Fibroblast of lung (primary cell): ENCODE measurements around the gene ABCC8. TPM values are rescaled to one million over a fixed set of nuclear protein-coding genes. Genes with fewer than 3 reads are reported as not detected.

ENCODE experiments used
- DNase-seq, 2 donors: peaks; one replicate each; pipeline versions ENCODE4 v3.0.0 to v3.0.0-alpha.2; 2010; ENCODE audit warnings: low read depth in 2 of 2
- H2AFZ ChIP-seq: 2 replicates; pipeline ENCODE4 v1.5.1; 2012; ENCODE audit warnings: low read length, control low read depth, inconsistent platforms
- H3K27ac ChIP-seq: 2 replicates; pipeline ENCODE4 v1.5.1; 2011; ENCODE audit warnings: low read length, control low read depth; ENCODE audit not compliant: insufficient read depth
- H3K27me3 ChIP-seq: 2 replicates; pipeline ENCODE4 v1.5.1; 2011; ENCODE audit warnings: mild to moderate bottlenecking, low read length; ENCODE audit not compliant: control insufficient read depth, insufficient read depth
- H3K36me3 ChIP-seq: 2 replicates; pipeline ENCODE4 v1.5.1; 2011; ENCODE audit warnings: low read length; ENCODE audit not compliant: control insufficient read depth, insufficient read depth
- H3K4me1 ChIP-seq: 2 replicates; pipeline ENCODE4 v1.5.1; 2011; ENCODE audit warnings: low read length; ENCODE audit not compliant: control insufficient read depth, insufficient read depth; ENCODE audit errors: extremely low read depth
- H3K4me2 ChIP-seq: 2 replicates; pipeline ENCODE4 v1.5.1; 2011; ENCODE audit warnings: low read length, control low read depth; ENCODE audit not compliant: insufficient read depth; ENCODE audit errors: extremely low read depth
- H3K4me3 ChIP-seq, 4 experiments: fragments of 200-600 bp in 1 of 4; sonication (generic) in 1 of 4; replicated peaks in 1 of 4; 2 replicates each; pipeline ENCODE4 v1.5.1; 2011 to 2016; ENCODE audit warnings: low read length in 4 of 4, low read depth in 3 of 4, mild to moderate bottlenecking in 3 of 4, control low read depth in 2 of 4, inconsistent platforms in 1 of 4, mixed read lengths in 1 of 4; ENCODE audit not compliant: insufficient read depth in 1 of 4; ENCODE audit errors: control extremely low read depth in 1 of 4
- H3K79me2 ChIP-seq: 2 replicates; pipeline ENCODE4 v1.5.1; 2012; ENCODE audit warnings: mild to moderate bottlenecking, low read length, inconsistent platforms; ENCODE audit not compliant: control insufficient read depth, insufficient read depth
- H3K9ac ChIP-seq: 2 replicates; pipeline ENCODE4 v1.5.1; 2011; ENCODE audit warnings: mild to moderate bottlenecking, low read length, control low read depth; ENCODE audit not compliant: insufficient read depth
- H3K9me3 ChIP-seq: 2 replicates; pipeline ENCODE4 v1.5.1; 2012; ENCODE audit warnings: low read depth, low read length; ENCODE audit not compliant: control insufficient read depth, insufficient read depth
- H4K20me1 ChIP-seq: 2 replicates; pipeline ENCODE4 v1.5.1; 2011; ENCODE audit warnings: low read length; ENCODE audit not compliant: control insufficient read depth, insufficient read depth; ENCODE audit errors: extremely low read depth
- CTCF ChIP-seq, 2 donors: IDR thresholded peaks in 1 of 2; conservative IDR thresholded peaks in 1 of 2; 1 replicate in 1 of 2; 2 replicates in 1 of 2; pipeline ENCODE4 v1.5.1; 2011 to 2012; ENCODE audit warnings: low read length in 2 of 2, control low read depth in 1 of 2, inconsistent platforms in 1 of 2, low read depth in 1 of 2, mild to moderate bottlenecking in 1 of 2
- EZH2 ChIP-seq: IDR thresholded peaks from 2 replicates; pipeline ENCODE4 v1.5.1; 2012; ENCODE audit warnings: low read length, control low read depth, mild to moderate bottlenecking; ENCODE audit errors: missing control alignments
- polyA plus RNA-seq, 2 donors: library from polyadenylated mRNA; depleted of rRNA in 1 of 2; stranded (reverse) in 1 of 2; unstranded in 1 of 2; fragments of >200 nt; gene quantifications; 2 replicates each; pipeline ENCODE4 v1.2.1, GENCODE V29; 2011 to 2012; ENCODE audit warnings: missing spikeins in 1 of 2
- total RNA-seq: library from RNA; depleted of rRNA; stranded (reverse); fragments of >200 nt; gene quantifications from 2 replicates; pipeline ENCODE4 v1.2.1, GENCODE V29; 2014

ABCC8 gene
- total and polyA plus RNA-seq, 2 donors (not counting 1 experiment from before 2014, with no cell fraction given): not detected

GRCh38 chr11:17407575-17407974 lies 69.1 kb downstream of the ABCC8 start:
- H2AFZ ChIP-seq: no peak overlapping the region
- no peak overlapping the region for H3K4me3 ChIP-seq
- no peaks in the 10 kb centered on the region for H3K4me1 ChIP-seq
- TF ChIP-seq EZH2 (no peak), CTCF (conservative IDR thresholded peaks at IDR 0.05 in 1 of 2, IDR thresholded peaks at IDR 0.05 in 1 of 2; ENCODE audit: low read depth in 1 of 2, low read length in 2 of 2) (no peak)
- H3K27me3 ChIP-seq: no peaks in the 10 kb centered on the region
- no peak overlapping the region for H3K4me2 ChIP-seq
- no peaks in the 10 kb centered on the region for H4K20me1 ChIP-seq
- H3K9me3 ChIP-seq: no peaks in the 10 kb centered on the region
- H3K27ac ChIP-seq: no peak overlapping the region
- H3K36me3 ChIP-seq: no peaks in the 10 kb centered on the region
- no peak overlapping the region for H3K9ac ChIP-seq
- no peaks in the 10 kb centered on the region for H3K79me2 ChIP-seq
- no peak for DNase-seq

GRCh38 chr11:17406818-17407149 lies 69.9 kb downstream of the ABCC8 start:
- no peak for TF ChIP-seq CTCF (conservative IDR thresholded peaks at IDR 0.05 in 1 of 2, IDR thresholded peaks at IDR 0.05 in 1 of 2; ENCODE audit: low read depth in 1 of 2, low read length in 2 of 2)
- no peak for TF ChIP-seq EZH2
- Histone ChIP-seq H3K4me2 (no peak overlapping the region), H3K27ac (no peak overlapping the region), H3K9me3 (no peaks in the 10 kb centered on the region), H3K36me3 (no peaks in the 10 kb centered on the region), H3K27me3 (no peaks in the 10 kb centered on the region), H3K79me2 (no peaks in the 10 kb centered on the region), H3K9ac (no peak overlapping the region), H3K4me3 (no peak overlapping the region), H2AFZ (no peak overlapping the region), H4K20me1 (no peaks in the 10 kb centered on the region), H3K4me1 (no peaks in the 10 kb centered on the region)
- DNase-seq: no peak

- no peaks in the 10 kb centered on the region for H3K4me1 ChIP-seq
- TF ChIP-seq EZH2: no peak
- no peak for TF ChIP-seq CTCF (conservative IDR thresholded peaks at IDR 0.05 in 1 of 2, IDR thresholded peaks at IDR 0.05 in 1 of 2; ENCODE audit: low read depth in 1 of 2, low read length in 2 of 2)
- H3K36me3 ChIP-seq: no peaks in the 10 kb centered on the region
- H3K4me3 ChIP-seq: no peak overlapping the region
- H3K9ac ChIP-seq: no peak overlapping the region
- H3K27me3 ChIP-seq: no peaks in the 10 kb centered on the region
- no peak for DNase-seq
- no peaks in the 10 kb centered on the region for H3K79me2 ChIP-seq
- no peak overlapping the region for H3K4me2 ChIP-seq
- H4K20me1 ChIP-seq: no peaks in the 10 kb centered on the region
- H2AFZ ChIP-seq: no peak overlapping the region
- H3K9me3 ChIP-seq: no peaks in the 10 kb centered on the region
- no peak overlapping the region for H3K27ac ChIP-seq
Observed at GRCh38 chr11:17406082-17406817, 70.4 kb downstream of the ABCC8 start.
